IMR-90 (cell line): ENCODE measurements around the gene SCNN1B. TPM values are rescaled to one million over a fixed set of nuclear protein-coding genes. Genes with fewer than 3 reads are reported as not detected.

Experiments
- ATAC-seq: fragments of 200-7000 bp; cut with Tn5 transposase; 2 replicates; pipeline ENCODE4 v1.9.1; 2020; ENCODE audit warnings: low read depth, mild to moderate bottlenecking, moderate library complexity
- BruUV-seq: library from RNA; stranded (reverse); fragments of 400-500 nt; replicated peaks from 2 replicates; lab custom pipeline; 2021; lab: Mats Ljungman, UMichigan
- CTCF ChIA-PET: fragments of 300-600 bp; formaldehyde crosslinking; extraction: SDS; loops from one replicate; lab custom pipeline; 2021; ENCODE audit warnings: antibody characterized with exemption; lab: Yijun Ruan, JAX
- POLR2A ChIA-PET: fragments of 300-600 bp; sonication (Branson Sonifier 250); formaldehyde crosslinking; loops from one replicate; lab custom pipeline; 2022; ENCODE audit warnings: antibody characterized with exemption; ENCODE audit not compliant: unreplicated experiment; lab: Charles Lee
- DNase-seq: peaks from one replicate; pipeline ENCODE4 v3.0.0; 2013
- H2AFZ ChIP-seq: replicated peaks from 2 replicates; pipeline ENCODE3; 2013; ENCODE audit warnings: low read length, mild to moderate bottlenecking; ENCODE audit not compliant: poor library complexity
- H2AK5ac ChIP-seq: 2 replicates; pipeline ENCODE4 v1.6.1; 2013; ENCODE audit warnings: low read depth, low read length, inconsistent platforms
- H2AK9ac ChIP-seq: replicated peaks from 2 replicates; pipeline ENCODE3; 2013; ENCODE audit warnings: mild to moderate bottlenecking, low read depth, low read length, moderate library complexity; ENCODE audit not compliant: poor library complexity
- H2BK120ac ChIP-seq: 2 replicates; pipeline ENCODE4 v1.6.1; 2013; ENCODE audit warnings: low read depth, low read length, inconsistent platforms
- H2BK15ac ChIP-seq: 3 replicates; pipeline ENCODE4 v1.6.1; 2013; ENCODE audit warnings: low read depth, low read length, inconsistent platforms
- H2BK20ac ChIP-seq: 2 replicates; pipeline ENCODE4 v1.6.1; 2013; ENCODE audit warnings: low read depth, mild to moderate bottlenecking, inconsistent platforms, low read length, moderate library complexity
- H2BK5ac ChIP-seq: 2 replicates; pipeline ENCODE4 v1.6.1; 2013; ENCODE audit warnings: mild to moderate bottlenecking, low read depth, low read length, inconsistent platforms; ENCODE audit not compliant: poor library complexity, severe bottlenecking
- H3K14ac ChIP-seq: replicated peaks from 2 replicates; pipeline ENCODE4 v1.6.1; 2013; ENCODE audit warnings: low read depth, low read length, inconsistent platforms
- H3K18ac ChIP-seq: 2 replicates; pipeline ENCODE4 v1.6.1; 2013; ENCODE audit warnings: low read depth, low read length, control low read depth
- H3K23ac ChIP-seq: 2 replicates; pipeline ENCODE4 v1.6.1; 2013; ENCODE audit warnings: low read depth, low read length, inconsistent platforms
- H3K27ac ChIP-seq: 2 replicates; pipeline ENCODE4 v1.5.1; 2013; ENCODE audit warnings: mild to moderate bottlenecking, control low read depth, low read length; ENCODE audit not compliant: insufficient read depth
- H3K27me3 ChIP-seq: 2 replicates; pipeline ENCODE4 v1.6.1; 2013; ENCODE audit warnings: low read length; ENCODE audit not compliant: control insufficient read depth, insufficient read depth
- H3K36me3 ChIP-seq: 2 replicates; pipeline ENCODE4 v1.6.1; 2013; ENCODE audit warnings: low read length, mixed read lengths; ENCODE audit not compliant: control insufficient read depth, insufficient read depth
- H3K4ac ChIP-seq: 2 replicates; pipeline ENCODE4 v1.6.1; 2013; ENCODE audit warnings: low read depth, low read length, inconsistent platforms
- H3K4me1 ChIP-seq: 2 replicates; pipeline ENCODE4 v1.6.1; 2013; ENCODE audit warnings: low read length, mixed read lengths; ENCODE audit not compliant: control insufficient read depth, insufficient read depth
- H3K4me2 ChIP-seq: 2 replicates; pipeline ENCODE4 v1.6.1; 2013; ENCODE audit warnings: low read depth, mild to moderate bottlenecking, control low read depth, low read length, moderate library complexity
- H3K4me3 ChIP-seq: 2 replicates; pipeline ENCODE4 v1.5.1; 2013; ENCODE audit warnings: low read depth, mild to moderate bottlenecking, control low read depth, low read length, moderate library complexity; ENCODE audit not compliant: insufficient read depth
- H3K56ac ChIP-seq: 2 replicates; pipeline ENCODE4 v1.6.1; 2013; ENCODE audit warnings: low read length, inconsistent platforms; ENCODE audit not compliant: insufficient read depth; ENCODE audit errors: extremely low read depth
- H3K79me1 ChIP-seq, 2 experiments: 2 replicates each; pipeline ENCODE4 v1.6.1; 2013; ENCODE audit warnings: low read length in 2 of 2, inconsistent platforms in 1 of 2, low read depth in 1 of 2
- H3K9ac ChIP-seq: 2 replicates; pipeline ENCODE4 v1.6.1; 2013; ENCODE audit warnings: low read depth, low read length, control low read depth
- H3K9me1 ChIP-seq: 2 replicates; pipeline ENCODE4 v1.6.1; 2013; ENCODE audit warnings: low read length, inconsistent platforms; ENCODE audit not compliant: insufficient read depth
- H3K9me3 ChIP-seq: 2 replicates; pipeline ENCODE4 v1.6.1; 2013; ENCODE audit warnings: low read length; ENCODE audit not compliant: control insufficient read depth, insufficient read depth
- H4K20me1 ChIP-seq: 2 replicates; pipeline ENCODE4 v1.6.1; 2013; ENCODE audit warnings: low read length, inconsistent platforms; ENCODE audit not compliant: insufficient read depth
- H4K5ac ChIP-seq: 2 replicates; pipeline ENCODE4 v1.6.1; 2013; ENCODE audit warnings: mild to moderate bottlenecking, low read depth, low read length, control low read depth
- H4K8ac ChIP-seq, 2 experiments: 2 replicates each; pipeline ENCODE4 v1.6.1; 2013; ENCODE audit warnings: low read depth in 2 of 2, low read length in 2 of 2, control low read depth in 1 of 2, inconsistent platforms in 1 of 2
- H4K91ac ChIP-seq: 2 replicates; pipeline ENCODE4 v1.6.1; 2013; ENCODE audit warnings: low read depth, low read length, inconsistent platforms; ENCODE audit not compliant: insufficient read depth
- CEBPB ChIP-seq: IDR thresholded peaks from 2 replicates; pipeline ENCODE4 v1.6.1; 2012; ENCODE audit warnings: low read depth, low read length, improper control_type of control experiment
- CHD1 ChIP-seq: IDR thresholded peaks from 2 replicates; pipeline ENCODE4 v1.6.1; 2012; ENCODE audit warnings: low read depth, low read length, improper control_type of control experiment
- ELK1 ChIP-seq: fragments of 150-350 bp; IDR thresholded peaks from 2 replicates; pipeline ENCODE4 v1.6.1; 2016; ENCODE audit warnings: low read depth, mild to moderate bottlenecking, low read length, moderate library complexity, borderline replicate concordance
- MAFK ChIP-seq: IDR thresholded peaks from 2 replicates; pipeline ENCODE4 v1.6.1; 2012; ENCODE audit warnings: low read depth, low read length, improper control_type of control experiment
- MXI1 ChIP-seq: IDR thresholded peaks from 2 replicates; pipeline ENCODE4 v1.6.1; 2012; ENCODE audit warnings: low read depth, mild to moderate bottlenecking, low read length, moderate library complexity, borderline replicate concordance
- POLR2A ChIP-seq: IDR thresholded peaks from 2 replicates; pipeline ENCODE4 v1.6.1; 2012; ENCODE audit warnings: mild to moderate bottlenecking, low read depth, low read length
- RAD21 ChIP-seq: IDR thresholded peaks from 2 replicates; pipeline ENCODE4 v1.6.1; 2012; ENCODE audit warnings: low read length, improper control_type of control experiment
- SMC3 ChIP-seq: fragments of 150-350 bp; IDR thresholded peaks from 2 replicates; pipeline ENCODE4 v1.6.1; 2016; ENCODE audit warnings: low read depth, mild to moderate bottlenecking, antibody characterized with exemption, low read length, moderate library complexity
- WGBS, 2 experiments: methylation state at CpG; one replicate each; pipeline versions ENCODE4 v1.1.5 to v1.1.7; 2013; ENCODE audit warnings: missing lambda C conversion rate in 2 of 2; ENCODE audit not compliant: insufficient read length in 1 of 2; ENCODE audit errors: extremely low coverage in 2 of 2; 5-methylcytosine and 5-hydroxymethylcytosine counted together
- dilution Hi-C: fragments of 300-500 bp; cut with HindIII; formaldehyde crosslinking; loops from one replicate; pipeline ENCODE4 v1.14.3; 2018; ENCODE audit warnings: low sequenced_read_pairs; ENCODE audit not compliant: unreplicated experiment
- in situ Hi-C: fragments of 300-500 bp; cut with MboI; formaldehyde crosslinking; loops from 3 replicates; pipeline ENCODE4 v1.14.3; 2019; ENCODE audit warnings: low sequenced_read_pairs, inconsistent platforms, mixed read lengths
- intact Hi-C: fragments of 100-400 bp; cut with micrococcal nuclease; formaldehyde crosslinking; loops from 2 replicates; pipeline ENCODE4 v1.10.0; 2022
- polyA plus RNA-seq, 3 experiments: library from polyadenylated mRNA; depleted of rRNA; stranded (reverse); fragments of >200 nt; gene quantifications; 2 replicates each; pipeline ENCODE4 v1.2.3, GENCODE V29; 2012; ENCODE audit warnings: low replicate concordance in 1 of 3
- total RNA-seq: library from RNA; depleted of rRNA; stranded (reverse); fragments of >200 nt; gene quantifications from 2 replicates; pipeline ENCODE4 v1.2.3, GENCODE V29; 2012

SCNN1B gene
- total and polyA plus RNA-seq, 2 of the 4 experiments (the other 2 are of a cell fraction), result not detected

GRCh38 chr16:23316634-23317265 is 14.6 kb downstream of the SCNN1B start:
- no peak overlapping the region for H3K4me2 ChIP-seq
- no peak overlapping the region for H2AK9ac ChIP-seq
- no CpG with 5 or more reads among the region's 2 CpGs for WGBS, 2 experiments
- H3K9me1 ChIP-seq, result no peaks in the 10 kb centered on the region
- H3K36me3 ChIP-seq, result no peaks in the 10 kb centered on the region
- no peak overlapping the region for H3K18ac ChIP-seq
- H3K27me3 ChIP-seq, result no peaks in the 10 kb centered on the region
- TF ChIP-seq POLR2A (no peak), SMC3 (no peak), CHD1 (no peak), MAFK (no peak), CEBPB (no peak), ELK1 (no peak), MXI1 (no peak), RAD21 (no peak)
- in situ Hi-C loops, result no loop called here
- no peaks in the 10 kb centered on the region for H4K20me1 ChIP-seq
- dilution Hi-C loops, result no loop called here
- H3K27ac ChIP-seq, result no peak overlapping the region
- no peak overlapping the region for H3K14ac ChIP-seq
- no peak overlapping the region for H4K91ac ChIP-seq
- no peak overlapping the region for H4K5ac ChIP-seq
- no peak overlapping the region for H3K23ac ChIP-seq
- peak overlapping the region; percentile 19 for H2BK5ac ChIP-seq
- DNase-seq (no peak), ATAC-seq (no peak)
- no peak overlapping the region for H3K4ac ChIP-seq
- no peak overlapping the region for H2BK120ac ChIP-seq
- H2BK15ac ChIP-seq, result no peak overlapping the region
- H2AFZ ChIP-seq, result no peak overlapping the region
- no peak overlapping the region for H2AK5ac ChIP-seq
- H3K79me1 ChIP-seq, result no peaks in the 10 kb centered on the region
- CTCF ChIA-PET, result no interaction called here
- no peak overlapping the region for H4K8ac ChIP-seq
- no peak overlapping the region for H2BK20ac ChIP-seq
- no peak overlapping the region for H3K9ac ChIP-seq
- intact Hi-C loops, result no loop called here
- H3K4me1 ChIP-seq, result no peaks in the 10 kb centered on the region
- BruUV-seq, result no TSS peak
- POLR2A ChIA-PET, result interaction anchor here (0.6 kb wide), 1 partner anchor 444 kb away, joined by 3 read pairs; no protein-coding TSS in a partner anchor
- H3K56ac ChIP-seq, result no peak overlapping the region
- H3K4me3 ChIP-seq, result no peak overlapping the region
- no peaks in the 10 kb centered on the region; the same call in 1 of the 2 replicates for H3K9me3 ChIP-seq
